GM10266 (cell line): ENCODE data around the gene FFAR3.
A peak's percentile ranks its signal among the peaks of the same experiment; 100 is the strongest.

ENCODE experiments used
- DNase-seq: peaks from one replicate; pipeline ENCODE4 v3.0.0; 2012; ENCODE audit errors: extremely low spot score
- TF ChIP-seq, protein P1 (sequence below): IDR thresholded peaks from 2 replicates; pipeline ENCODE4 v1.5.1; 2012; ENCODE audit warnings: mild to moderate bottlenecking, low read depth; ENCODE audit not compliant: control insufficient read depth, insufficient read depth; ENCODE audit errors: missing control alignments

Gene FFAR3

DNA sequence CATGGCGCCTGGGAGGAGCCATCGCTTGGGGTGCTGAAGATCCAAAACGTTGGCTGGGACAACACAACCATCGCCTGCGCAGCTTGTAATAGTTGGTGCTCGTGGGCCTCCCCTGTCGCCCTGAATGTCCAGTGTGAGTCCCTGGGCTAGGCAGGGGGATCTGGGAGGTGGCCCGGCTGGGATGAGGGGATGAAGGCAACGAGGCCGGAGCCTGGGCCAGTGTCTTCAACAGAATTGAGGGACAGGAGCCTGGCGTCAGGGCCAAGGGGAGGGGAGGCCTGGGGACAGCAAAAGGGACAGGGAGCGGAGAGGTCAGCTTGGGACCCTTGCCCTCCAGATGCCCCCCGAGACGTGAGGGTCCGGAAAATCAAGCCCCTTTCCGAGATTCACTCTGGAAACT is 17.3 kb upstream of the FFAR3 start:
- TF ChIP-seq, protein P1, sequence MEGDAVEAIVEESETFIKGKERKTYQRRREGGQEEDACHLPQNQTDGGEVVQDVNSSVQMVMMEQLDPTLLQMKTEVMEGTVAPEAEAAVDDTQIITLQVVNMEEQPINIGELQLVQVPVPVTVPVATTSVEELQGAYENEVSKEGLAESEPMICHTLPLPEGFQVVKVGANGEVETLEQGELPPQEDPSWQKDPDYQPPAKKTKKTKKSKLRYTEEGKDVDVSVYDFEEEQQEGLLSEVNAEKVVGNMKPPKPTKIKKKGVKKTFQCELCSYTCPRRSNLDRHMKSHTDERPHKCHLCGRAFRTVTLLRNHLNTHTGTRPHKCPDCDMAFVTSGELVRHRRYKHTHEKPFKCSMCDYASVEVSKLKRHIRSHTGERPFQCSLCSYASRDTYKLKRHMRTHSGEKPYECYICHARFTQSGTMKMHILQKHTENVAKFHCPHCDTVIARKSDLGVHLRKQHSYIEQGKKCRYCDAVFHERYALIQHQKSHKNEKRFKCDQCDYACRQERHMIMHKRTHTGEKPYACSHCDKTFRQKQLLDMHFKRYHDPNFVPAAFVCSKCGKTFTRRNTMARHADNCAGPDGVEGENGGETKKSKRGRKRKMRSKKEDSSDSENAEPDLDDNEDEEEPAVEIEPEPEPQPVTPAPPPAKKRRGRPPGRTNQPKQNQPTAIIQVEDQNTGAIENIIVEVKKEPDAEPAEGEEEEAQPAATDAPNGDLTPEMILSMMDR = no peak
- no peak for DNase-seq

DNA sequence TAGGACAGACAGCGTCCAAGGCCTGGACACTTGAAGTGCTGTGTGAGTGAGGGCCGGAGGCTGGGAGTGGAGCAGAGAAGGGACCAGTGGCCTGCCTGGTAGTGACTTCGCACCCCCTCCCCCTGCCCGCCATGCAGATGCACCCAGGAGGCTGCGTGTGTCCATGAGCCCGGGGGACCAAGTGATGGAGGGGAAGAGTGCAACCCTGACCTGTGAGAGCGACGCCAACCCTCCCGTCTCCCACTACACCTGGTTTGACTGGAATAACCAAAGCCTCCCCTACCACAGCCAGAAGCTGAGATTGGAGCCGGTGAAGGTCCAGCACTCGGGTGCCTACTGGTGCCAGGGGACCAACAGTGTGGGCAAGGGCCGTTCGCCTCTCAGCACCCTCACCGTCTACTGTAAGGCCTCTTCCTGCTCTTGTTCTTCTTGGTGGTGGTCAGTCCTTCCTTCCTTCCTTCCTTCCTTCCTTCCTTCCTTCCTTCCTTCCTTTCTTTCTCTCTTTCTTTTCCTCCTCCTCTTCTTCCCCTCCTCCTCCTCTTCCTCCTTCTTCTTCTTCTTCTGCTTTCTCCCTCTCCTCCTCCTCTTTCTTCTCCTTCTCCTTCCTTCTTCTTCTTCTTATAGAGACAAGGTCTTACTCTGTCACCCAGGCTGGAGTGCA is 16.6 kb upstream of the FFAR3 start:
- DNase-seq = no peak
- TF ChIP-seq, protein P1 = no peak

DNA sequence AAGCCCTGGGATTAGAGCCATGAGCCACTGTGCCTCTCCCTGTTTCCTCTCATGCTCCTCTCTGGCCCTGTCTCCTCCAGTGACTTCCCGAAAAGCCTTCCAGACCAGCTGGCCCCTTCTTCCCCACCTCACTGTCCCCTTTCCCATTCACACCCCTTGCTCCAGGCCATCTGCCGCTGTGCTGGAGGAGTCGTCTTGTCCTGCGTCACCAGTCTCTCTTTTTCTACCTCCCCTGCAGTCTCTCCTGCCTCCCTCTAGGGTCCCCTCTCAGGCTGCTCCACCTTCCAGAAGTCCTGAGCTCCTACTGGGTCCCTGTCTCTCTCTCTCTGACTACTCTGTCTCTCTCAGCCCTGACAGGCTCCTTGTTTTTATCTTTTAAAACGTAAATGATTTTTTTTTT is 15.8 kb upstream of the FFAR3 start:
- TF ChIP-seq, protein P1 = no peak

DNA sequence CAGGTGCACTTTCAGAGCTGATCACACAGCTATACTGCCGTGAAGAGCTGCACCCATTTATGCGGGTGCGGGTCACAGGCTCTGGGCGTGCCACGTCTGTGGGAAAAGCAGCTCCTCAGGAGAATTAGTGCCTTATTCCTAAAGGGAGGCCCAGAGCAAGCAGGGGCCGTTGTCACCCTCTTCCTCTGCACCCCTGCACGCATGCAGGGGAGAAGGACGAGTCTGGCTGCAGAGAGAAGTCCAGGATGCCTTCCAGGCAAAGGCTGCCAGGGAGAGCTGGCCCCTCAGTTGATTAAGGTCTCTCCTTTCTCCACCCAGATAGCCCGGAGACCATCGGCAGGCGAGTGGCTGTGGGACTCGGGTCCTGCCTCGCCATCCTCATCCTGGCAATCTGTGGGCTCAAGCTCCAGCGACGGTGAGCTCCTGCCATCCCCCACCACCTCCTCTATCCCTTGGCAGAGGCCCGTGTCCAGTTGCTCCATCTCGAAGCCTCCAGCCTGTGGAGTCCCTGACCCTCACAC is 13.7 kb upstream of the FFAR3 start:
- TF ChIP-seq, protein P1 = no peak
- no peak for DNase-seq

More for the DNA sequence above, 15.8 kb upstream of the FFAR3 start:
- DNase-seq = no peak

DNA sequence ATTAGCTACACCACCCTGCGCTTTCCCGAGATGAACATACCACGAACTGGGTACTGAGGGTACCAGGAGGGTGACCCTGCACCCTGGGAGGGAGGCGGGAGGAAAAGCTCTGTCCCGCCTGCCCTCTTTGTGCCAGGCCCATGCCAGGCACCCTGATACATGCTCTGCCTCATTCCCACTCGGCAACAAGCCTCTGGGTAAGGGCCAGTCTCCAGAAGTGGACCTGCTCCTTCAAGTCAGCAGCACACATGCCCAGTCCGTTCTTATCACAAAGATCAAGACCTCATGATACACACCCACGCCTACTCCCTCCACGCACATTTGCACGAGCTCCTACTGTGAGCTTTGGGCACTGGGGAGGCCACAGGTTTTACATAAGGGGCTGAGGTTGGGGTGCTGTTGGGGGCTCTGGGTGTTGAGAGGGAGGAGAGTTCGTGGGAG is 12.6 kb upstream of the FFAR3 start:
- DNase-seq = no peak
- TF ChIP-seq, protein P1 = no peak

DNA sequence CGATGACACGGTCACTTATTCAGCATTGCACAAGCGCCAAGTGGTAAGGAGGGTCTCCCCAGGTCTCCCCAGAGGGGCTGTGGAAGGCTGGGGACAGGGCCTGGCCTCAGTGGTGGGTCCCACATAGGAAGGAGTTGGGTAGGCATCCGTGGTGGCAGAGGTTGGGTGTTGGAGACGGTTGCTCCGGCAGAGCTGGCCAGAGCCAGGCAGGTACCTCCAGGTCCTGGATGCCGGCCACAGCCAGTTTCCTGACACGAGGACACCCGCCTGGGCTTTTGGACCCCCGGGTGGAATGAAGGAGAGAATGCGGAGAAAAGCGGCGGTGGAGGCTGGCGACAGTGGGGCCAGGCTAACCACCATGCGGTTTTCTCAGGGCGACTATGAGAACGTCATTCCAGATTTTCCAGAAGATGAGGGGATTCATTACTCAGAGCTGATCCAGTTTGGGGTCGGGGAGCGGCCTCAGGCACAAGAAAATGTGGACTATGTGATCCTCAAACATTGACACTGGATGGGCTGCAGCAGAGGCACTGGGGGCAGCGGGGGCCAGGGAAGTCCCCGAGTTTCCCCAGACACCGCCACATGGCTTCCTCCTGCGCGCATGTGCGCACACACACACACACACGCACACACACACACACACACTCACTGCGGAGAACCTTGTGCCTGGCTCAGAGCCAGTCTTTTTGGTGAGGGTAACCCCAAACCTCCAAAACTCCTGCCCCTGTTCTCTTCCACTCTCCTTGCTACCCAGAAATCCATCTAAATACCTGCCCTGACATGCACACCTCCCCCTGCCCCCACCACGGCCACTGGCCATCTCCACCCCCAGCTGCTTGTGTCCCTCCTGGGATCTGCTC is 11.8 kb upstream of the FFAR3 start:
- TF ChIP-seq, protein P1 = no peak
- DNase-seq = peak; percentile 69

DNA sequence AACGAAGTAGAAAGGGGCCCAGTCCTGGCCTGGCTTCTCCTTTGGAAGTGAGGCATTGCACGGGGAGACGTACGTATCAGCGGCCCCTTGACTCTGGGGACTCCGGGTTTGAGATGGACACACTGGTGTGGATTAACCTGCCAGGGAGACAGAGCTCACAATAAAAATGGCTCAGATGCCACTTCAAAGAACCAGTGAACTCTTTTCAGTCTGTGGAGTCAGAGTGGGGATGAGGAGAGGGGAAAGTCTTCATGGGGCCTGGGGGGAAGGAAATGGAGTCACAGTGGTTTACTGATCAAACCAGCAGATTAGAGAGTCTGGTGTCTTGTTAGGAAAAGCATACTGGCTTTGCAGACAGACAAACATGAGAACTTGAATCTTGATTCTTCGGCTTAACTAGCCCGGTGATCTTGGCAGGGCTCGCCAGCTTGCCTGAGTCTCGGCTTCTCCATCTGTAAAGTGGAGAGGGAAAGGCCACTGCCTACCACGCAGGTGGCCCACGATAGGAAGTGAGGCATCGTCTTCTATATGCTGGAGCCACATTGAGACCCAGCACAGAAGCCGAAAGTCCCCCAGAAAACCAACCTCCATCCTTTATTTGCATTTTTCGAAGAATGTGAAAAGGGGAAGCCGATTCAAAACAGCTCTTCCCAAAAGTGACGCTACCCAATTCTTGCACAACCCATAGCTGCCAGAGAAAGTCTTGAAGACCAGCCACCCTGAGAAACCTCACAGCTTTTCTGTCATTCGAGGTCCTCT is 10.9 kb upstream of the FFAR3 start, which contains the start of gene FFAR1:
TSS of gene FFAR1 (plus strand) at position 732 of the 759 bp plus-strand sequence. CDS start 3,650 bp downstream, outside the sequence.
- peak; percentile 84 for DNase-seq
- TF ChIP-seq, protein P1 = no peak
